Activated gamma-delta T cell (primary cell): ENCODE measurements around the gene LINGO3.

Experiments
- DNase-seq: peaks from one replicate; lab custom pipeline; 2025; lab: John Stamatoyannopoulos, UW

The LINGO3 gene

GRCh38 chr19:2340496-2341243 is 32.7 kb upstream of the LINGO3 start:
- DNase-seq: no peak

GRCh38 chr19:2339644-2340310 is 31.8 kb upstream of the LINGO3 start:
- no peak for DNase-seq

- no peak for DNase-seq
Observed at GRCh38 chr19:2338751-2339643, 31.0 kb upstream of the LINGO3 start.

DNA sequence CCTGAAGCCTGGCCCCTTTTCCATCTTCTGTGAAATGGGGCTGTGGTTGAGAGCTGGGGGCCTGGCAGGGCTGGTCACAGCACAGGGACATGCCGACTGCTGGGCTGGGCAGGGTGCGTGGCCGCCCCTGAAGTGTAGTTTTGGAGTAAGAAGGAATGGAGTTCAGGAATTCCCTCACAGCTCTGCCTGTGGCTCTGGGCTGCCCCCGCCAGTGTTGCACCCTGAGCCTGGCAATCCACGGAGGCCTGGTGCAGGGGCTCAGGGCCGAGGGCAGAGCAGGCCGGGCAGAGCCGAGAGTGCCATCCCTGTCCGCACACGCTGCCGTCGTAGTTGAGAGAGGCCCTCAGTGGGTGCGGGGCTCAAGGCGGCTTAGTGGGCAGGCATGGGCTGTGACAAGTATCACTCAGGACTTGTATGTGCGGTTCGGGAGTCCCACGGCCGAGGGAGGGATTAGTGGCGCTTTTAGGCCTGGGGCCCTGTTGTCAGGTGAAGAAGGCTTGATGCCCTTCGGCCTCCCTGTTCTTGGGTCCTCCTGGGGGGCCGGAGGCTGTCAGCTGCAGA is 30.2 kb upstream of the LINGO3 start:
- DNase-seq: no peak

- no peak for DNase-seq
Observed at GRCh38 chr19:2337329-2337707, 29.4 kb upstream of the LINGO3 start.

GRCh38 chr19:2336528-2337328 is 28.8 kb upstream of the LINGO3 start:
- DNase-seq: no peak

DNA sequence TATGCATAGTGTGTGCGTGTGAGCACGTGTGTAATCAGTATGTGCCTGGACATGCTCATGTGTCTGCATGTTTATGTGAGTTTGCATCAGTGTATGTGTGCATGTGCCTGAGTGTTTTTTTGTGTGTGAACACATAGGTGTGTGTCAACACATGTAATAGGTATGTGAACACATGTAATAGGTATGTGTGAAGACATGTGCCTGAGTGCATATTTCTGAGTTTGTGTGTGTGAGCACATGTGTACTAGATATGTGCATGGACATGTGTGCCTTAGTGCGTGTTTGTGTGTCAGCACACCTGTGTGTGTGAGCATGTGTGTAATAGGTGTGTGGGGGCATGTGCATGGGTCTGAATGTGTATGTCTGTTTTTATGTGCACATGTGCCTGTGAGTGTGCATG is 27.9 kb upstream of the LINGO3 start:
- DNase-seq: no peak

DNA sequence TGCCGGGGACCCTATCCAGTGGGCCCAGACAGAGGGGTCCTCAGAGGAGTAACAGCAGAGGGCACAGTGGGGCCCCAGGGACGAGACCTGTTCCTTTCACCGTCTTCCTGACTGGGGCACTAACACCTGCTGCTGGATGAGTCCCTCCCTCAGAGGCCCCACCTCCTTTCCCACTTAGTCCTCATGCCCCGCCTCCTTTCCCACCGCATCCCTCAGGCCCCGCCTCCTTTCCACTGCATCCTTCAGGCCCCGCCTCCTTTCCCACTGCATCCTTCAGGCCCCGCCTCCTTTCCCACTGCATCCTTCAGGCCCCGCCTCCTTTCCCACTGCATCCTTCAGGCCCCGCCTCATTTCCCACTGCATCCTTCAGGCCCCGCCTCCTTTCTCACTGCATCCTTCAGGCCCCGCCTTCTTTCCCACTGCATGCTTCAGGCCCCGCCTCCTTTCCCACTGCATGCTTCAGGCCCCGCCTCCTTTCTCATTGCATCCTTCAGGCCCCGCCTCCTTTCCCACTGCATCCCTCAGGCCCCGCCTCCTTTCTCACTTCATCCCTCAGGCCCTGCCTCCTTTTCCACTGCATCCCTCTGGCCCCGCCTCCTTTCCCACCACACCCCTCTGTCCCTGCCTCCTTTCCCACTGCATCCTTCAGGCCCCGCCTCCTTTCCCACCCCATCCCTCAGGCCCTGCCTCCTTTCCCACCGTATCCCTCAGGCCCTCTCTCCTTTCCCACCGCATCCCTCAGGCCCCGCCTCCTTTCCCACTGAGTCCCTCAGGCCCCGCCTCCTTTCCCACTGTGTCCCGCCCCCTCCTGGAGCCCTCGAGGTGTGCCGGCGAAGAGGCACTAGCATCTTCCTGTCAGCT is 27.3 kb upstream of the LINGO3 start:
- no peak for DNase-seq

DNA sequence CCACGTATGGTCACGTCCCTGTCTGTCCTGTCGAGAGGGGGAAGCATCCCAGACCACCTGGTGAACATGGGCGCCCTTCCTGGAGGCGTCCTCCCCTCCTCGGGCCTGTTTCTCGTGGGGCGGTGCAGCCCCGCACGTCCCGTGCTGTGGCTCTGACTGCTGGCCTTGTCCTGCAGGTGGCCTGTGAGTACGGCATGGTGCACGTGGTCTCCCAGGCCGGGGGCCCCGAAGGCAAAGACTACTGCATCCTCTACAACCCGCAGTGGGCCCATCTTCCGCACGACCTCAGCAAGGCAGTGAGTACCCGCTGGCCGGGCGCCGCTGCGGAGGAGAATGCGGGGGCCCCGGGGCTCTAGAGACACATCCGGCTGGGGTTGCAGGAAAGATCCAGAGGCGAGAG is 26.5 kb upstream of the LINGO3 start:
- no peak for DNase-seq

GRCh38 chr19:2333807-2334211 is 25.9 kb upstream of the LINGO3 start:
- no peak for DNase-seq

DNA sequence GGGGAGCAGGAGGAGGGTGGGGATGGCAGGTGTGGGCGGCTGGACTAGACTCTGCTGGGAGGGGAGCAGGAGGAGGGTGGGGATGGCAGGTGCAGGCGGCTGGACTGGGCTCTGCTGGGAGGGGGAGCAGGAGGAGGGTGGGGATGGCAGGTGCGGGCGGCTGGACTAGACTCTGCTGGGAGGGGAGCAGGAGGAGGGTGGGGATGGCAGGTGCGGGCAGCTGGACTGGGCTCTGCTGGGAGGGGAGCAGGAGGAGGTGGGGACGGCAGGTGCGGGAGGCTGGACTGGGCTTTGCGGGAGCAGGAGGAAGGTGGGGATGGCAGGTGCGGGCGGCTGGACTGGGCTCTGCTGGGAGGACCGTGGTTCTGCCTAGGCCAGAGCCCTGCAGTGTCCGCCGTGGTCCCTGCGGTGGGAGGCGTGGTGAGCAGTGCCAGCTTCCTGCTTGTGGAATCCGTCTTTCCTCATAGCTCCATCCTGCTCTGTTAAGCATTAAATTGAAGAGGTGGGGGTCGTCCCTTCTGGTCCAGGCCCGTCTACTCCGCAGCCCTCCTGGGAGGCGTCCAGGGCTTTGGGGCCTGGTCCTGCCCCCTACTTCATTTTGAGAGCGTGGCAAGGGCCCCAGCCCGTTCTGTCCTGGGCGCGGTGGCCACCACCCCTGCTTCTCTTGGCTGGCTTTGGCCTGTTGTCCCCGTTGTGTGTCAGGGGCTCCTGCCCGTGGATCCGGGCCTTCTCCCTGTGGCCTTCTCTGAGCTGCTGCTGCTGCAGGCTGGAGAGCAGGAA is 25.3 kb upstream of the LINGO3 start:
- no peak for DNase-seq

GRCh38 chr19:2332341-2333026 is 24.5 kb upstream of the LINGO3 start:
- no peak for DNase-seq

GRCh38 chr19:2331601-2332246 is 23.8 kb upstream of the LINGO3 start:
- no peak for DNase-seq

GRCh38 chr19:2330632-2331284 is 22.8 kb upstream of the LINGO3 start:
- no peak for DNase-seq

DNA sequence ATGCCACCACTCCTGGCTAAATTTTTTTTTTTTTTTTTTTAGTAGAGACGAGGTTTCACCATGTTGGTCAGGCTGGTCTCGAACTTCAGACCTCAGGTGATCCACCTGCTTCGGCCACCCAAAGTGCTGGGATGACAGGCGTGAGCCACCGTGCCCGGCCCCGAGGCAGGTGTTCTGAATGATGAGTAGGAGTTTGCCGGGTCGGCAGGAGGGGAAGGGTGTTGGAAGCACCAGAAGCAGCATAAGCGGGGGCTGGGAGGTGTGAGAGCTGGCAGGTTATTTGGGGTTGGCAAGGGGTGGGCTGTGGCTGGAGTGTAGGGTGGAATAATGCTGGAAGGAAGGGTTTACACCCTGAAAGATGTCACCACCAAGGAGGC is 22.3 kb upstream of the LINGO3 start:
- no peak for DNase-seq

DNA sequence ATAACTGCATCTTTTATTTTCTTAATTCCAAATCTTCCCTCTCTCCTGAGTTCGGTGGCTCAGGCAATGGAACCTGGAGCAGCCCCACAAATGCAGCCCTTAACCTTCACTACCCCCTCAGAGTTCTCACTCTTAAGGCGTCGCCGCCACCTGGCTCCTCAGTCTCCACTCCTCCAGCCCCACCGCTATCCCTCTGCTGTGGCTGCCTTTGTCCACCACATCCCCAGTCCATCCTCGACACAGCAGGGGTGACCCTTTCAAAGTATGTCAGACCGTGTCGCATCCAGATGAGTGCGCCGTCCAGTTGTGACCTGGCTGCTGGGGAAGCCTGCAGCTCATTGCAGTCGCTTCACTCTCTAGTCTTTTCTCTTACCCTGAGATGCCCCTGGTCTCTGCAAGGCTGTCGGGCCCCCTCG is 21.6 kb upstream of the LINGO3 start:
- DNase-seq: no peak

- no peak for DNase-seq
Observed at GRCh38 chr19:2329149-2329478, 21.2 kb upstream of the LINGO3 start.
